GM13976 (cell line): ENCODE data around the gene KCTD11.
"Not testable (repeated sequence)": the region's sequence is repeated elsewhere in the genome, so short reads cannot be mapped to it uniquely, and the experiment has no call there.

Experiments
- DNase-seq: peaks from one replicate; pipeline ENCODE4 v3.0.0; 2012; ENCODE audit warnings: low spot score
- in situ Hi-C: fragments of 300-500 bp; cut with MboI; formaldehyde crosslinking; loops from one replicate; pipeline ENCODE4 v1.12.0; 2022; ENCODE audit warnings: low sequenced_read_pairs, mixed read lengths, inconsistent platforms; ENCODE audit not compliant: unreplicated experiment
- TF ChIP-seq, protein P1 (sequence below): IDR thresholded peaks from 2 replicates; pipeline ENCODE4 v1.5.1; 2012; ENCODE audit warnings: borderline replicate concordance, mild to moderate bottlenecking; ENCODE audit not compliant: insufficient read depth; ENCODE audit errors: extremely low read depth, missing control alignments, control extremely low read depth

The KCTD11 gene

DNA sequence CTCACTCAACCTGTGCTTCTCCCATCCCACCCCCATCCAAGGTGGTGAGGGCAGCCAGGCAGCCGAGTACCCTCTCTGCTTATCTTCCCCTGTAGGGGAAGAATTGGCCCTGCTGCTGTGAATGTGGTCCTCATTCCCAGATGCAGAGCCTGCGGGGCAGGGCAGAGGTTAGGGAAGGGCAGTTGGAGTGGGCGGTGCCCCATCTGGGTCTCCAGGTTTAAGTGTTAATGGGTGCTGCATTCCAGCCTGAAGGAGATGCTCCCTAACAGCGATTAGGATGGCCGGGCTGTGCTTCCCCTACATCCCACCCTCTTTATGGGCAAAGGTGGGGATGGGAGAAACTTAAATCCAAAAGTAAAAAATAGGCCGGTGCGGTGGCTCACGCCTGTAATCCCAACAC, 15.1 kb downstream of the KCTD11 start:
- TF ChIP-seq, protein P1, sequence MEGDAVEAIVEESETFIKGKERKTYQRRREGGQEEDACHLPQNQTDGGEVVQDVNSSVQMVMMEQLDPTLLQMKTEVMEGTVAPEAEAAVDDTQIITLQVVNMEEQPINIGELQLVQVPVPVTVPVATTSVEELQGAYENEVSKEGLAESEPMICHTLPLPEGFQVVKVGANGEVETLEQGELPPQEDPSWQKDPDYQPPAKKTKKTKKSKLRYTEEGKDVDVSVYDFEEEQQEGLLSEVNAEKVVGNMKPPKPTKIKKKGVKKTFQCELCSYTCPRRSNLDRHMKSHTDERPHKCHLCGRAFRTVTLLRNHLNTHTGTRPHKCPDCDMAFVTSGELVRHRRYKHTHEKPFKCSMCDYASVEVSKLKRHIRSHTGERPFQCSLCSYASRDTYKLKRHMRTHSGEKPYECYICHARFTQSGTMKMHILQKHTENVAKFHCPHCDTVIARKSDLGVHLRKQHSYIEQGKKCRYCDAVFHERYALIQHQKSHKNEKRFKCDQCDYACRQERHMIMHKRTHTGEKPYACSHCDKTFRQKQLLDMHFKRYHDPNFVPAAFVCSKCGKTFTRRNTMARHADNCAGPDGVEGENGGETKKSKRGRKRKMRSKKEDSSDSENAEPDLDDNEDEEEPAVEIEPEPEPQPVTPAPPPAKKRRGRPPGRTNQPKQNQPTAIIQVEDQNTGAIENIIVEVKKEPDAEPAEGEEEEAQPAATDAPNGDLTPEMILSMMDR, result no peak
- no peak for DNase-seq
- in situ Hi-C loops, result no loop called here

DNA sequence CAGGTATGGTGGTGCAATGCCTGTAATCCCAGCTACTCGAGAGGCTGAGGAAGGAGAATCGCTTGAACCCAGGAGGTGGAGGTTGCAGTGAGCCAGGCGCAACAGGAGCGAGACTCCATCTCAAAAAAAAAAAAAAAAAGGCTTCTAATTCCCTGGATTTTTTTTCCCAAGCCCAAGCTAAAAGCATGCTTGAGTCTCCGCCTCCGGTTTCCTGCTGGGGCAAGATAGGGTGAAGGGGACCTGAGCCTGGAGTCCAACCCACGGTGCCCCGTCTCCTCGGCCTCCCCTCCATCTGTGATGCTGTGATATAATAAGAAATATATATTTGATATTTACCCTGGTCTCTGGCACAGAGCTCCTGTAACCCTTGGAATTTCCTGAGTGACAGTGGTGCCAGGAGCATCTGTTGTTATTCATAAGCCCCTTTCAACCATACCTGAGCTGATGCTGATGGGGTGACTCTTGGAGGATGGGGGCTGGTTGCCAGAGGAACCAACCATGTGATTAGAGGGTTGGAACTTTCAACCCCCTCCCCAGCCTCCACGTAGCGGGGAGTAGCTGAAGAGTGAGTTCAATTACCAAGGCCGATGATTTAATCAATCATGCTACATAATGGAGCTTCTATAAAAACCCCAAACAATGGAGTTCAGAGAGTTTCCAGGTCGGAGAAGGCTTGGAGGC, 16.1 kb downstream of the KCTD11 start:
- TF ChIP-seq, protein P1, result no peak
- in situ Hi-C loops, result no loop called here
- DNase-seq, result no peak

DNA sequence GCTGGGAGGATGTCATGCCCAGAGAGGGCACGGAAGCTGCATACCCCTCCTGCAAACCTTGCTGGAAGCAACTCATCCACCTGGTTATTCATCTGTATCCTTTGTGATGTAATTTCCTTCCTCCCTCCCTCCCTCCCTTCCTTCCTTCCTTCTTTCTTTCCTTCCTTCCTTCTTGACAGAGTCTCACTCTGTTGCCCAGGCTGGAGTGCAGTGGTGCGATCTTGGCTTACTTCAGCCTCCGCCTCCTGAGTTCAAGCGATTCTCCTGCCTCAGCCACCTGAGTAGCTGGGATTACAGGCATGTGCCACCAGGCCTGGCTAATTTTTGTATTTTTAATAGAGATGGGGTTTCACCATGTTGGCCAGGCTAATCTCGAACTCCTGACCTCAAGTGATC, 16.6 kb downstream of the KCTD11 start:
- in situ Hi-C loops, result not testable (repeated sequence)

DNA sequence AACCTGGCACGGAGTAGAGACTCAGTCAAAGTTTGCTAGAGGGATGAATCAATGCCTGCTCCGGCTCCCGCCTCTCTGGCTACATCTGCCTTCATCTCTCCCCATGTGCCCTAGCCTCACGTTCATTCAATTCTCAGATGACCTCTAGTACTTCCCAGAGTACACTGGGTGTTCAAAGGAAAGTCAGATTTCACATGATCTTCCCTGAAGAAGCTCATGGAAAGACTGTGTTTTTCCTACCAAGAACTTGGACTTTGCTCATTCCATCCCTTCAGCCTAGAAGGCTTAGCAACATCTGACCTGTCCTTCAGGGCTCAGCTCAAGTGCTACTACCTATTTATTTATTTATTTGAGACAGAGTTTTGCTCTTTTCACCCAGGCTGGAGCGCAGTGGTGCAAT, 17.9 kb downstream of the KCTD11 start:
- TF ChIP-seq, protein P1, result no peak
- in situ Hi-C loops, result no loop called here

More for the DNA sequence above, 16.6 kb downstream of the KCTD11 start:
- not testable (repeated sequence) for DNase-seq

DNA sequence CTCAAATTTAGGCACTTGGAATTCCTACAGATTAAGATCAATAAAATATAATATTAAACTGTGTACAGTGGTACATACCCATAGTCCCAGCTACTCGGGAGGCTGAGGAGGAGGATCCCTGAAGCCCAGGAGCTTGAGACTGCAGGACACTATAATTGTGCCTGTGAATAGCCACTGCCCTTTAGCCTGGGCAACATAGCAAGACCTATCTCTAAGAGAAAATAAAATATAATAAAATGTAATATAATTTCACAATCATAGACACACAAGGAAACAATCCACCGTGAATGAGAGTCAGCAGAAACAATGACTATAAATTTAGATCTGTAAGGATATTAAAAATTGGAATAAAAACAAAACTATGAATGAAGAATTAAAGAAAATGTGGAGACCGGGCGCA, 18.9 kb downstream of the KCTD11 start:
- no peak for DNase-seq
- TF ChIP-seq, protein P1, result no peak
- in situ Hi-C loops, result no loop called here

More for the DNA sequence above, 17.9 kb downstream of the KCTD11 start:
- no peak for DNase-seq

DNA sequence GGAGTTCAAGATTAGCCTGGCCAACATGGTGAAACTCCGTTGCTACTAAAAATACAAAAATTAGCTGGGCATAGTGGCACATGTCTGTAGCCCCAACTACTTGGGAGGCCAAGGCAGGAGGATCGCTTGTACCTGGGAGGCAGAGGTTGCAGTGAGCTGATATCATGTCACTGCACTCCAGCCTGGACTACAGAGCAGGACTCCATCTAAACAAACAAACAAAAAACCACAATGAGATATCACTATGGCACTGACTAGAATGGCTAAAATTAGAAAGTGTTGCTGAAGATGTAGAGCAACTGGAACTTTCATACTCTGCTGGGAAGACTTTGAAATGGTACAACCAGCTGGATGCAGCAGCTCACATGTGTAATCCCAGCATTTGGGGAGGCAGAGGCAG, 22.4 kb downstream of the KCTD11 start:
- in situ Hi-C loops, result no loop called here
- DNase-seq, result no peak
- TF ChIP-seq, protein P1, result no peak

DNA sequence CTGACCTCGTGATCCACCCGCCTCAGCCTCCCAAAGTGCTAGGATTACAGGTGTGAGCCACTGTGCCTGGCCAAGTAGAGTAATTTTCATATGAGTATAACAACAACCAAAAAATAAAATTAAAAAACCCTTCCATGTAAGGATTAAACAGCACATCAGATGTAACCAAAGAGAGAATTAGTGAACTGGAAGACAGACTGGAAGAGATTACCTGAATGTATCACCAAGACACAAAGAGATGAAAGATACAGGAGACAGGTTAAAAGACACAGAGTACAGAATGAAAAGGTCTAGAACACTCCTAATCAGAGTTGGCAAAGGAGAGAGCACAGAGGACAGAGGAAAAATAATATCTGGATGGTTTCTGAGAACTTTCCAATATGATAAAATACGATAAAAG, 27.2 kb downstream of the KCTD11 start:
- DNase-seq, result no peak
- in situ Hi-C loops, result no loop called here
- TF ChIP-seq, protein P1, result no peak
